CD8-positive, alpha-beta memory T cell (primary cell): ENCODE measurements around the gene OST4. TPM values are rescaled to one million over a fixed set of nuclear protein-coding genes. Genes with fewer than 3 reads are reported as not detected.

Experiments used
- CTCF ChIA-PET: fragments of 350-600 bp; sonication (Branson Sonifier 250); formaldehyde crosslinking; loops from one replicate; lab custom pipeline; 2021; ENCODE audit warnings: antibody characterized with exemption; lab: Charles Lee
- POLR2A ChIA-PET: fragments of 350-600 bp; sonication (Branson Sonifier 250); formaldehyde crosslinking; loops from one replicate; lab custom pipeline; 2021; ENCODE audit warnings: antibody characterized with exemption; lab: Charles Lee
- DNase-seq, 5 donors: peaks; one replicate each; pipeline versions ENCODE4 v3.0.0 to v3.0.0-alpha.2; 2020 to 2022; ENCODE audit warnings: mixed read lengths in 1 of 5
- H3K27ac ChIP-seq: one replicate; pipeline ENCODE4 v1.7.0; 2013; ENCODE audit warnings: low read depth, mild to moderate bottlenecking, low read length, moderate library complexity
- H3K27me3 ChIP-seq: 2 replicates; pipeline ENCODE4 v1.7.0; 2013; ENCODE audit warnings: low read length, mild to moderate bottlenecking; ENCODE audit not compliant: insufficient read depth, poor library complexity, severe bottlenecking
- H3K36me3 ChIP-seq: 2 replicates; pipeline ENCODE4 v1.7.0; 2013; ENCODE audit warnings: mild to moderate bottlenecking, low read length, moderate library complexity; ENCODE audit not compliant: insufficient read depth
- H3K4me1 ChIP-seq: 2 replicates; pipeline ENCODE4 v1.7.0; 2013; ENCODE audit warnings: mild to moderate bottlenecking, low read length, moderate library complexity; ENCODE audit not compliant: insufficient read depth
- H3K4me3 ChIP-seq: 2 replicates; pipeline ENCODE4 v1.7.0; 2013; ENCODE audit warnings: mild to moderate bottlenecking, low read length
- H3K9me3 ChIP-seq: 2 replicates; pipeline ENCODE4 v1.7.0; 2013; ENCODE audit warnings: mild to moderate bottlenecking, low read length
- H3K27ac Mint-ChIP-seq, 8 donors: one replicate each; pipeline ENCODE4 v1.8.0; 2020 to 2021; ENCODE audit warnings: mixed read lengths in 8 of 8, mild to moderate bottlenecking in 6 of 8, inconsistent platforms in 3 of 8, moderate library complexity in 3 of 8
- H3K27me3 Mint-ChIP-seq, 2 donors: one replicate each; pipeline ENCODE4 v1.8.0; 2020 to 2021; ENCODE audit warnings: mixed read lengths in 2 of 2, mild to moderate bottlenecking in 1 of 2, moderate library complexity in 1 of 2
- H3K36me3 Mint-ChIP-seq, 3 donors: one replicate each; pipeline ENCODE4 v1.8.0; 2020 to 2021; ENCODE audit warnings: mixed read lengths in 3 of 3, inconsistent platforms in 1 of 3, mild to moderate bottlenecking in 1 of 3
- H3K4me1 Mint-ChIP-seq, 3 donors: one replicate each; pipeline ENCODE4 v1.8.0; 2020 to 2021; ENCODE audit warnings: mixed read lengths in 3 of 3, inconsistent platforms in 1 of 3, mild to moderate bottlenecking in 1 of 3
- H3K4me3 Mint-ChIP-seq, 7 donors: one replicate each; pipeline ENCODE4 v1.8.0; 2020 to 2021; ENCODE audit warnings: mixed read lengths in 7 of 7, mild to moderate bottlenecking in 6 of 7, moderate library complexity in 4 of 7, inconsistent platforms in 2 of 7
- H3K9me3 Mint-ChIP-seq, 5 donors: one replicate each; pipeline ENCODE4 v1.8.0; 2020 to 2022; ENCODE audit warnings: mixed read lengths in 5 of 5, mild to moderate bottlenecking in 3 of 5, moderate library complexity in 2 of 5, inconsistent platforms in 1 of 5
- polyA plus RNA-seq: library from polyadenylated mRNA; unstranded; fragments of 300-500 nt; fragmentation: Illumina TruSeq; gene quantifications from one replicate; pipeline ENCODE4 v1.2.3, GENCODE V29; 2021
- total RNA-seq, 2 experiments: library from RNA; stranded (reverse); gene quantifications; one replicate each; pipeline ENCODE4 v1.2.3, GENCODE V29; 2021

Gene OST4
- total and polyA plus RNA-seq, 3 experiments from 2014 or later, result 346 to 907 (median 353) TPM

DNA sequence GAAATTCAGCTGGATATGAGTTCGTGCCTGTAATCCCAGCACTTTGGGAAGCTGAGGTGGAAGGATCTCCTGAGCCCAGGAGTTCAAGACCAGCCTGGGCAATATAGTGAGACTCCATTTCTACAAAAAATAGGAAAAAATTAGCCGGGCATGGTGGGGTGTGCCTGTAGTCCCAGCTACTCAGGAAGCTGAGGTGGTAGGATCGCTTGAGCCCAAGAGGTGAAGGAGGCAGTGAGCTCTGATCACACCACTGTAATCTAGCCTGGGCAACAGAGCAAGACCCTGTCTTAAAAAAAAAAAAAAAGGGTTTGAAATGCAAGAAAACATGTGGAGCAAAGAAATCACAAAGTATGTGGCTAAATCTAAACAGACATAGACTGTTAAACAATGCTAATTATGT lies 37.6 kb upstream of the OST4 start:
- Mint-ChIP-seq H3K9me3 (no peaks in the 10 kb centered on the region), H3K4me1 (no peaks in the 10 kb centered on the region), H3K36me3 (no peaks in the 10 kb centered on the region), H3K27me3 (peaks cover 12 to 29% of the 10 kb centered on the region in 2 donors), H3K27ac (no peak overlapping the region), H3K4me3 (no peak overlapping the region)
- Histone ChIP-seq H3K27ac (no peak overlapping the region), H3K9me3 (no peaks in the 10 kb centered on the region), H3K36me3 (no peaks in the 10 kb centered on the region), H3K27me3 (peaks cover 4% of the 10 kb centered on the region), H3K4me3 (no peak overlapping the region), H3K4me1 (no peaks in the 10 kb centered on the region)
- DNase-seq, result no peak
- ChIA-PET POLR2A (interaction anchor here (0.7 kb wide), 1 partner anchor 77 kb away, joined by 3 read pairs; no protein-coding TSS in a partner anchor), CTCF (interaction anchor here (1.2 kb wide), 2 partner anchors 9 to 171 kb away, joined by 3 to 4 read pairs; no protein-coding TSS in a partner anchor)

DNA sequence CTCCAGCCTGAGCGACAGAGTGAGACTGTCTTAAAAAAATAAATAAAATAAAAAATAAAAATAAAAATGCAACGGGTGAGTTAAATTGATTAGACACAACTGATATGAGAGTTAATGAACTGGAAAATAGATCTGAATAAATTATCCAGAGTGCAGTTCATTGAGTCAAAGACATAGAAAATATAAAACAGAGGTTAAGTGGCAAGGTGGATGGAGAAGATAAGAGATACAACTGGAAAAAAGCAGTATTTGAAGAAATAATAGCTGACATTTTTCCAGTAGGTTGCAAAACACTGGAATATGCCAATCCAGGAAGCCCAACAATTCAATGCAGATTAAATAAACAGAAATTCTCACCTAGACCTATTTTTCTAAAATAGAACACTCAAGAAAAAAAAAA lies 36.8 kb upstream of the OST4 start:
- Histone ChIP-seq H3K36me3 (no peaks in the 10 kb centered on the region), H3K4me3 (no peak overlapping the region), H3K4me1 (no peaks in the 10 kb centered on the region), H3K9me3 (no peaks in the 10 kb centered on the region), H3K27ac (no peak overlapping the region), H3K27me3 (peaks cover 4% of the 10 kb centered on the region)
- Mint-ChIP-seq H3K36me3 (no peaks in the 10 kb centered on the region), H3K4me1 (no peaks in the 10 kb centered on the region), H3K9me3 (no peaks in the 10 kb centered on the region), H3K27me3 (peaks cover 10 to 32% of the 10 kb centered on the region in 2 donors), H3K27ac (peak overlapping the region in 1 of 8 donors; percentile 41), H3K4me3 (no peak overlapping the region)
- DNase-seq, result no peak
- ChIA-PET POLR2A (no interaction called here), CTCF (interaction anchor here (1.2 kb wide), 2 partner anchors 8 to 172 kb away, joined by 3 to 4 read pairs; no protein-coding TSS in a partner anchor)

DNA sequence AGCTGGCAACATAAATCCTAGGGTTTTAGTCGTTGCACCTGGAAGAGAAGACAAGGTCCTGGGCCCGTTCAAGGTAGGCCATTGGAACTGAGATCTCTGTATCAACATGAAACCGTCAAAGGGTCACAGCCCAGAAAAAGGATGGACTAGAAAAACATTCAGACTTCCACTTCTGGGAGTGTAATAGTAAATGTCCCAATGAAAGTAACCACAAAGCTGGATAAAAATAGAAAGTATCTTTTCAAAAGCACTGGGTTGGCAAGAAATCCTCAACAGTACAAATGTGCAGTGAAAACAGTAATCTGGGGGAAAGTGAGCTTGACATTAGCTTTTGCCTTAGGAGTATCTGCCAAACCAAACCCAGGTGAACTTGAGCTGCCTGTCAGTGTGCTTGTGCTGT lies 34.5 kb upstream of the OST4 start:
- CTCF ChIA-PET, result interaction anchor here (1.0 to 1.2 kb wide), 2 partner anchors 86 to 159 kb away, joined by 3 read pairs; no protein-coding TSS in a partner anchor

DNA sequence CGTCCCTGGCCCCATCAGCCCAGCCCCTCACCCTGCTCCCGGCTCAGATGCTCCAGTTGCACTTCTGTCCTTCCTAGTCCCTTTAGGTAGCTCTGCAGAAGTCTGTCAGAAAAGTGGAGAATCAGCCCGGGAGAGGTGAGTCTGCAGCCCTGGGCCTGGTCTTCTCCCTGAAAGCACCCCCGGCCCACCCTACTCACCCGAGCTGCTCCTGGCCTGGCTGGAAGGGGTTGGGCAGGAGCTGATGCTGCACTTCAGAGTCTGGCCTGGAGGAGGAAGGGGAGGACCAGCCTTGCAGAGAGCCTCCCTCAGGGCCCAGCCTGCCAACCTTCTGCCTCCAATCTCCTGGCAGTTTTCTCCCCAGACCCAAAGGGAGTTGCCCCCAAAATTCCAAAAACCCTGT lies 30.9 kb upstream of the OST4 start:
- Histone ChIP-seq H3K27ac (no peak overlapping the region), H3K36me3 (no peaks in the 10 kb centered on the region), H3K4me1 (no peaks in the 10 kb centered on the region), H3K4me3 (no peak overlapping the region), H3K27me3 (peaks cover 4% of the 10 kb centered on the region), H3K9me3 (no peaks in the 10 kb centered on the region)
- no peaks in the 10 kb centered on the region for H3K4me1 Mint-ChIP-seq
- no peak for DNase-seq
- CTCF ChIA-PET, result interaction anchor here (1.2 to 5.6 kb wide), 4 partner anchors 14 to 201 kb away, joined by 3 to 42 read pairs (median 6); partner anchors contain the start of genes DNAJC5G and TRIM54
- no peaks in the 10 kb centered on the region for H3K9me3 Mint-ChIP-seq
- no peak overlapping the region for H3K4me3 Mint-ChIP-seq
- POLR2A ChIA-PET, result no interaction called here
- H3K27ac Mint-ChIP-seq, result no peak overlapping the region
- peaks cover 0 to 1% (median 0%) of the 10 kb centered on the region in 3 donors for H3K36me3 Mint-ChIP-seq
- H3K27me3 Mint-ChIP-seq, result peaks cover 6 to 26% of the 10 kb centered on the region in 2 donors

More for the DNA sequence above, 34.5 kb upstream of the OST4 start:
- no peak overlapping the region for H3K4me3 ChIP-seq
- H3K36me3 ChIP-seq, result no peaks in the 10 kb centered on the region
- Mint-ChIP-seq H3K36me3 (no peaks in the 10 kb centered on the region), H3K27ac (no peak overlapping the region), H3K4me3 (no peak overlapping the region), H3K27me3 (peaks cover 10 to 32% of the 10 kb centered on the region in 2 donors), H3K4me1 (no peaks in the 10 kb centered on the region), H3K9me3 (no peaks in the 10 kb centered on the region)
- no peaks in the 10 kb centered on the region for H3K9me3 ChIP-seq
- no peak overlapping the region for H3K27ac ChIP-seq
- POLR2A ChIA-PET, result no interaction called here
- no peak for DNase-seq
- H3K4me1 ChIP-seq, result no peaks in the 10 kb centered on the region
- H3K27me3 ChIP-seq, result peaks cover 4% of the 10 kb centered on the region

DNA sequence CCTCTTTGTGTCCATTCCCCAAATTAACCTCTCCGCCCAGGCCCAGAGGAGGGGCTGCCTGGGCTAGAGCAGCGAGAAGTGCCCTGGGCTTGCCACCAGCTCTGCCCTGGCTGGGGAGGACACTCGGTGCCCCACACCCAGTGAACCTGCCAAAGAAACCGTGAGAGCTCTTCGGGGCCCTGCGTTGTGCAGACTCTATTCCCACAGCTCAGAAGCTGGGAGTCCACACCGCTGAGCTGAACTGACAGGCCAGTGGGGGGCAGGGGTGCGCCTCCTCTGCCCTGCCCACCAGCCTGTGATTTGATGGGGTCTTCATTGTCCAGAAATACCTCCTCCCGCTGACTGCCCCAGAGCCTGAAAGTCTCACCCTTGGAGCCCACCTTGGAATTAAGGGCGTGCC lies 28.6 kb upstream of the OST4 start:
- CTCF ChIA-PET, result interaction anchor here (1.3 to 5.6 kb wide), 7 partner anchors 9 to 203 kb away, joined by 4 to 42 read pairs (median 5); partner anchors contain the start of genes DNAJC5G, KHK and TRIM54
- Mint-ChIP-seq H3K27ac (no peak overlapping the region), H3K4me3 (no peak overlapping the region)

DNA sequence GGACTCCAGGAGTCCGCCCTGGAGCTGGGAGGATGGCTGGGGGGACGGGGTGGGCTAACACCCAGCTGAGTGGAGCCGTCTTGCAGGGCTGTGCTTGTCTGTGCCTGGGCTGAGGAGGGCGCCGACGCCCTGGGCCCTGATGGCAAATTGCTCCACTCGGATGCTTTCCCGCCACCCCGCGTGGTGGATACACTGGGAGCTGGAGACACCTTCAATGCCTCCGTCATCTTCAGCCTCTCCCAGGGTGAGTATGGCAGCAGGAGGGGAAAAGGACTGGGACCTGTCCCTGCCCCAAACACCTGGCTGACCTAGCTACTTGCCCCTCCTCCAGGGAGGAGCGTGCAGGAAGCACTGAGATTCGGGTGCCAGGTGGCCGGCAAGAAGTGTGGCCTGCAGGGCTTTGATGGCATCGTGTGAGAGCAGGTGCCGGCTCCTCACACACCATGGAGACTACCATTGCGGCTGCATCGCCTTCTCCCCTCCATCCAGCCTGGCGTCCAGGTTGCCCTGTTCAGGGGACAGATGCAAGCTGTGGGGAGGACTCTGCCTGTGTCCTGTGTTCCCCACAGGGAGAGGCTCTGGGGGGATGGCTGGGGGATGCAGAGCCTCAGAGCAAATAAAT lies 28.0 kb upstream of the OST4 start:
- Histone ChIP-seq H3K36me3 (no peaks in the 10 kb centered on the region), H3K9me3 (no peaks in the 10 kb centered on the region), H3K4me1 (peaks cover 8% of the 10 kb centered on the region), H3K4me3 (no peak overlapping the region), H3K27ac (no peak overlapping the region), H3K27me3 (no peaks in the 10 kb centered on the region)
- CTCF ChIA-PET, result interaction anchor here (1.0 to 5.6 kb wide), 8 partner anchors 9 to 204 kb away, joined by 3 to 42 read pairs (median 4); partner anchors contain the start of genes DNAJC5G, KHK and TRIM54
- peaks cover 2 to 6% of the 10 kb centered on the region in 2 donors for H3K27me3 Mint-ChIP-seq
- H3K4me3 Mint-ChIP-seq, result no peak overlapping the region
- H3K9me3 Mint-ChIP-seq, result no peaks in the 10 kb centered on the region
- DNase-seq, result no peak
- H3K4me1 Mint-ChIP-seq, result peaks cover 7 to 15% (median 12%) of the 10 kb centered on the region in 3 donors
- POLR2A ChIA-PET, result no interaction called here
- H3K36me3 Mint-ChIP-seq, result peaks cover 0 to 1% (median 0%) of the 10 kb centered on the region in 3 donors
- H3K27ac Mint-ChIP-seq, result no peak overlapping the region

More for the DNA sequence above, 28.6 kb upstream of the OST4 start:
- Histone ChIP-seq H3K27ac (no peak overlapping the region), H3K4me1 (peaks cover 8% of the 10 kb centered on the region), H3K4me3 (no peak overlapping the region), H3K9me3 (no peaks in the 10 kb centered on the region), H3K36me3 (no peaks in the 10 kb centered on the region), H3K27me3 (no peaks in the 10 kb centered on the region)
- DNase-seq, result no peak
- Mint-ChIP-seq H3K36me3 (peaks cover 0 to 1% (median 0%) of the 10 kb centered on the region in 3 donors), H3K4me1 (peaks cover 7 to 15% (median 12%) of the 10 kb centered on the region in 3 donors), H3K27me3 (peaks cover 2 to 12% of the 10 kb centered on the region in 2 donors), H3K9me3 (no peaks in the 10 kb centered on the region)
- POLR2A ChIA-PET, result no interaction called here

DNA sequence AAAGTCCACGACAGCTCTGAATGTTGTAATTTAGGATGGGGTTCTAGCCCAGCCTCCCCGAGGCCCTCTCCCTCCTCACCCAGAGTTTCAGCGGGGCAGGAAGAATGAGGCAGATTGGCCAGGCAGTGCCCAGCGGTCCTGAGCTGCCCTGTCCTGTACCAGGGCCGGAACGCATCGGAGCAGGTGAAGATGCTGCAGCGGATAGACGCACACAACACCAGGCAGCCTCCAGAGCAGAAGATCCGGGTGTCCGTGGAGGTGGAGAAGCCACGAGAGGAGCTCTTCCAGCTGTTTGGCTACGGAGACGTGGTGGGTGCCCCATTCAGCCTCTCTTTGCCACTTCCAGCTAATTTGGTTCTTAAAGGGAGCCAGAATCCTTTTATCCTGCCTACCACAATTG lies 25.9 kb upstream of the OST4 start:
- Histone ChIP-seq H3K36me3 (no peaks in the 10 kb centered on the region), H3K27me3 (no peaks in the 10 kb centered on the region), H3K27ac (no peak overlapping the region), H3K4me3 (no peak overlapping the region), H3K9me3 (no peaks in the 10 kb centered on the region), H3K4me1 (peaks cover 8% of the 10 kb centered on the region)
- DNase-seq, result no peak
- ChIA-PET CTCF (interaction anchor here (1.1 kb wide), 1 partner anchor 182 kb away, joined by 5 read pairs; no protein-coding TSS in a partner anchor), POLR2A (no interaction called here)
- Mint-ChIP-seq H3K27ac (peak overlapping the region in 1 of 8 donors; percentile 97), H3K4me1 (peaks cover 7 to 15% (median 12%) of the 10 kb centered on the region in 3 donors), H3K27me3 (no peaks in the 10 kb centered on the region), H3K9me3 (no peaks in the 10 kb centered on the region), H3K4me3 (no peak overlapping the region), H3K36me3 (peaks cover 0 to 1% (median 0%) of the 10 kb centered on the region in 3 donors)

DNA sequence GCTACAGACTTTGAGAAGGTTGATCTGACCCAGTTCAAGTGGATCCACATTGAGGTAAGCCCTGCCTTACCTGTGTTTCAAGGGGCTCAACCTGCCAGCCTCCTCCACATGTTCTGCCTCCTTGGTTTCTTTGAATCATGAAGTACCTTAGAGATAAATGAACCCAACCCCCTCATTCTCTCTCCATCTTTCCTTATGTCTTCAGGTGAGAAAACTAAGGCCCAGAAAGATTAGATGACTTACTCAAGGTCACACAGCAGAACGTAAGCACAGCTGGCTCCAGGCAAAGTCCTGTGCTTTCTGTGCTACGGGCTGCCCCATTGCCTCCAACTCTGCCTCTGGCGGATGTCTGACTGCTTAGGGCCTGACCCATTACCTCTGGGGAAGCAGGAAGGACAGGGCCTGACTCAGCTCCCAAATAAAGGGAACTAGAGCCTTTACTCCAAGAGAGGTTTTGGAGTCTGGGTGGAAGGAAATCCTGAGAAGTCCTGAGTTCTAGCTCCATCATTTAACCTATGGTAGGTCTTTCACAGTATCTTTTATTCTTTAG lies 25.4 kb upstream of the OST4 start:
- Mint-ChIP-seq H3K9me3 (no peaks in the 10 kb centered on the region), H3K27me3 (no peaks in the 10 kb centered on the region), H3K4me3 (peak overlapping the region in 1 of 7 donors; percentile 76), H3K27ac (no peak overlapping the region), H3K4me1 (peaks cover 7 to 15% (median 12%) of the 10 kb centered on the region in 3 donors), H3K36me3 (peaks cover 0 to 1% (median 0%) of the 10 kb centered on the region in 3 donors)
- Histone ChIP-seq H3K36me3 (no peaks in the 10 kb centered on the region), H3K27ac (no peak overlapping the region), H3K9me3 (no peaks in the 10 kb centered on the region), H3K4me1 (peaks cover 8% of the 10 kb centered on the region), H3K27me3 (no peaks in the 10 kb centered on the region), H3K4me3 (no peak overlapping the region)
- no peak for DNase-seq
- ChIA-PET CTCF (interaction anchor here (1.1 kb wide), 1 partner anchor 183 kb away, joined by 5 read pairs; no protein-coding TSS in a partner anchor), POLR2A (interaction anchor here (1.2 kb wide), 1 partner anchor 10 kb away, joined by 3 read pairs; the partner anchor contains the start of gene KHK)
